Right atrium auricular region (tissue), 2 donors: ENCODE data around the gene ATXN1L. TPM values are rescaled to one million over a fixed set of nuclear protein-coding genes. Genes with fewer than 3 reads are reported as not detected.
"Not testable (repeated sequence)": the region's sequence is repeated elsewhere in the genome, so short reads cannot be mapped to it uniquely, and the experiment has no call there.

ENCODE experiments used
- DNase-seq: peaks from one replicate; pipeline ENCODE4 v3.0.0-alpha.2; 2019; ENCODE audit warnings: low spot score
- H3K27ac ChIP-seq, 2 donors: fragments of 200-600 bp; sonication (generic); 1 replicate in 1 of 2; 2 replicates in 1 of 2; pipeline ENCODE4 v1.5.1; 2016 to 2019
- H3K27me3 ChIP-seq, 2 donors: fragments of 200-600 bp; sonication (generic); one replicate each; pipeline versions ENCODE4 v1.5.1 to v1.6.0; 2017 to 2019
- H3K36me3 ChIP-seq: fragments of 200-600 bp; sonication (generic); one replicate; pipeline ENCODE4 v1.5.1; 2016
- H3K4me1 ChIP-seq, 2 donors: fragments of 200-600 bp; sonication (generic); one replicate each; pipeline versions ENCODE4 v1.5.1 to v1.6.0; 2017 to 2019
- H3K4me3 ChIP-seq, 2 donors: fragments of 200-600 bp; sonication (generic); 1 replicate in 1 of 2; 2 replicates in 1 of 2; pipeline ENCODE4 v1.5.1; 2017 to 2019; ENCODE audit warnings: mild to moderate bottlenecking in 1 of 2, moderate library complexity in 1 of 2
- H3K9me3 ChIP-seq, 2 donors: fragments of 200-600 bp; sonication (generic); one replicate each; pipeline ENCODE4 v1.5.1; 2019
- CTCF ChIP-seq, 2 donors: fragments of 200-600 bp; sonication (generic); IDR thresholded peaks; one replicate each; pipeline ENCODE4 v1.5.1; 2019; ENCODE audit warnings: antibody characterized with exemption in 2 of 2
- total RNA-seq, 2 donors: library from RNA; depleted of rRNA; stranded (reverse); fragments of >200 nt; gene quantifications; one replicate each; pipeline ENCODE4 v1.1.0, GENCODE V29; 2016

Gene ATXN1L
- total RNA-seq, 2 donors from 2014 or later: 13.6 to 23.7 TPM

- Histone ChIP-seq H3K4me1 (peaks cover 0 to 10% of the 10 kb centered on the region in 2 donors), H3K4me3 (no peak overlapping the region), H3K9me3 (no peaks in the 10 kb centered on the region), H3K27me3 (no peaks in the 10 kb centered on the region), H3K36me3 (peaks cover 34% of the 10 kb centered on the region), H3K27ac (peak overlapping the region in 1 of 2 donors; percentile 3)
- DNase-seq: no peak
- no peak for TF ChIP-seq CTCF (IDR thresholded peaks at IDR 0.05)
Measured at GRCh38 chr16:71855937-71856662, 10.3 kb downstream of the ATXN1L start.

- H3K27me3 ChIP-seq: no peaks in the 10 kb centered on the region
- no peak for DNase-seq
- peak overlapping the region in 1 of 2 donors; percentile 75 for H3K27ac ChIP-seq
- no peak overlapping the region for H3K4me3 ChIP-seq
- no peak for TF ChIP-seq CTCF (IDR thresholded peaks at IDR 0.05)
- H3K4me1 ChIP-seq: peaks cover 0 to 4% of the 10 kb centered on the region in 2 donors
- no peaks in the 10 kb centered on the region for H3K9me3 ChIP-seq
- H3K36me3 ChIP-seq: peaks cover 38% of the 10 kb centered on the region
Measured at GRCh38 chr16:71859762-71860521, 14.2 kb downstream of the ATXN1L start.

- Histone ChIP-seq H3K4me3 (no peak overlapping the region), H3K9me3 (no peaks in the 10 kb centered on the region), H3K36me3 (peaks cover 48% of the 10 kb centered on the region), H3K27me3 (no peaks in the 10 kb centered on the region), H3K27ac (no peak overlapping the region), H3K4me1 (no peaks in the 10 kb centered on the region)
- DNase-seq: no peak
- TF ChIP-seq CTCF (IDR thresholded peaks at IDR 0.05): no peak
Measured at GRCh38 chr16:71863995-71864394, 18.2 kb downstream of the ATXN1L start.

GRCh38 chr16:71865173-71865863 lies 19.5 kb downstream of the ATXN1L start:
- Histone ChIP-seq H3K27me3 (no peaks in the 10 kb centered on the region), H3K36me3 (peaks cover 39% of the 10 kb centered on the region), H3K9me3 (no peaks in the 10 kb centered on the region), H3K4me3 (no peak overlapping the region), H3K4me1 (no peaks in the 10 kb centered on the region), H3K27ac (peak overlapping the region in 1 of 2 donors; percentile 47)
- DNase-seq: no peak
- no peak for TF ChIP-seq CTCF (IDR thresholded peaks at IDR 0.05)

GRCh38 chr16:71867175-71867574 lies 21.4 kb downstream of the ATXN1L start:
- not testable (repeated sequence) for H3K4me1 ChIP-seq, H3K9me3 ChIP-seq, H3K27me3 ChIP-seq, DNase-seq, H3K4me3 ChIP-seq, H3K27ac ChIP-seq
- H3K36me3 ChIP-seq: peaks cover 25% of the 10 kb centered on the region

GRCh38 chr16:71867939-71868338 lies 22.2 kb downstream of the ATXN1L start:
- TF ChIP-seq CTCF (IDR thresholded peaks at IDR 0.05): no peak
- Histone ChIP-seq H3K36me3 (peaks cover 19% of the 10 kb centered on the region), H3K4me3 (no peak overlapping the region)

More at GRCh38 chr16:71867939-71868338, 22.2 kb downstream of the ATXN1L start:
- no peaks in the 10 kb centered on the region for H3K9me3 ChIP-seq
- H3K27me3 ChIP-seq: no peaks in the 10 kb centered on the region
- no peak overlapping the region for H3K27ac ChIP-seq
- H3K4me1 ChIP-seq: no peaks in the 10 kb centered on the region
- no peak for DNase-seq
